Measurements from ENCODE around the gene ANKZF1.

ANKZF1 gene

GRCh38 chr2:219210196-219210885 is 19.3 kb upstream of the ANKZF1 start:
- Histone ChIP-seq H3K4me3 (ENCODE audit: low read depth, low read length) (no peak overlapping the region), H3K36me3 (peaks cover 76% of the 10 kb centered on the region), H3K27me3 (ENCODE audit: insufficient read depth, low read depth, severe bottlenecking) (no peaks in the 10 kb centered on the region), H3K27ac (no peak overlapping the region), H3K9me3 (ENCODE audit: severe bottlenecking) (no peaks in the 10 kb centered on the region)
- TF ChIP-seq CTCF (IDR thresholded peaks at IDR 0.05; ENCODE audit: low read depth, low read length) = no peak
- no peak for DNase-seq

- no peak for DNase-seq
- Histone ChIP-seq H3K27me3 (ENCODE audit: insufficient read depth, low read depth, severe bottlenecking) (no peaks in the 10 kb centered on the region), H3K9me3 (ENCODE audit: severe bottlenecking) (no peaks in the 10 kb centered on the region), H3K27ac (no peak overlapping the region), H3K36me3 (peaks cover 82% of the 10 kb centered on the region), H3K4me3 (ENCODE audit: low read depth, low read length) (no peak overlapping the region)
- TF ChIP-seq CTCF (IDR thresholded peaks at IDR 0.05; ENCODE audit: low read depth, low read length) = no peak
Observed at GRCh38 chr2:219210886-219211362, 18.7 kb upstream of the ANKZF1 start.

- H3K36me3 ChIP-seq = peaks cover 88% of the 10 kb centered on the region
- H3K27me3 ChIP-seq (ENCODE audit: insufficient read depth, low read depth, severe bottlenecking) = no peaks in the 10 kb centered on the region
- DNase-seq = no peak
- H3K4me3 ChIP-seq (ENCODE audit: low read depth, low read length) = no peak overlapping the region
- H3K27ac ChIP-seq = no peak overlapping the region
- TF ChIP-seq CTCF (IDR thresholded peaks at IDR 0.05; ENCODE audit: low read depth, low read length) = no peak
- no peaks in the 10 kb centered on the region for H3K9me3 ChIP-seq (ENCODE audit: severe bottlenecking)
Observed at GRCh38 chr2:219213026-219213415, 16.6 kb upstream of the ANKZF1 start.

- Histone ChIP-seq H3K27ac (no peak overlapping the region), H3K36me3 (peaks cover 83% of the 10 kb centered on the region), H3K4me3 (ENCODE audit: low read depth, low read length) (no peak overlapping the region), H3K27me3 (ENCODE audit: insufficient read depth, low read depth, severe bottlenecking) (no peaks in the 10 kb centered on the region), H3K9me3 (ENCODE audit: severe bottlenecking) (no peaks in the 10 kb centered on the region)
- DNase-seq = no peak
- no peak for TF ChIP-seq CTCF (IDR thresholded peaks at IDR 0.05; ENCODE audit: low read depth, low read length)
Observed at GRCh38 chr2:219213486-219214071, 16.0 kb upstream of the ANKZF1 start.

- no peak for TF ChIP-seq CTCF (IDR thresholded peaks at IDR 0.05; ENCODE audit: low read depth, low read length)
- Histone ChIP-seq H3K4me3 (ENCODE audit: low read depth, low read length) (no peak overlapping the region), H3K27ac (no peak overlapping the region), H3K27me3 (ENCODE audit: insufficient read depth, low read depth, severe bottlenecking) (no peaks in the 10 kb centered on the region), H3K36me3 (peaks cover 77% of the 10 kb centered on the region), H3K9me3 (ENCODE audit: severe bottlenecking) (no peaks in the 10 kb centered on the region)
- DNase-seq = no peak
Observed at GRCh38 chr2:219214141-219214540, 15.5 kb upstream of the ANKZF1 start.
